Embryonic facial prominence (tissue), 1 donor: Measurements from ENCODE around the gene SUFU.

ENCODE experiments used
- DNase-seq: peaks from one replicate; pipeline ENCODE4 v3.0.0-alpha.2; 2016; ENCODE audit errors: extremely low spot score

SUFU gene

DNA sequence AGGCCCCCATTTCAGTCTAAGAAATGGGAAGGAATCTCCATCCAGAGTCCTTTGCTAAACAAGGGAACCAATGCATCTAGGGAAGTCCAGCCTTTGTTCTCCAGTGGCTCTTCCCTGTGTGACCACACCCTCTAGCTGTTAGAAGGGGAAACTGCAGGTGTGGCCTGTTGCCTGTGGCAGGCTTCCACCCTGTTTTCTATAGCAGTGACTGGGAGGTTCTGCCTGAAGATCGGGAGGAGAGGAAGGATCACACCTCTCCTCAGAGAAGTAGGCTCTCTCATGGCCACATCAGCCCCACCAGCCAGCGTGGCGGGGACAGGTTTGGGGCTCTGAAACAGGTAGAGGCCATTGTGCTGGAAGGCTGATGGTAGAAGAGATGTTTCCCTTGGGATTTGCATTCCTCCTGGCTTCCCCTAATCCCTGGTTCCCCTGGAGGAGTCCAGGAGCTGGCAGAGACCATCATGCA is 92.8 kb downstream of the SUFU start:
- DNase-seq = no peak

DNA sequence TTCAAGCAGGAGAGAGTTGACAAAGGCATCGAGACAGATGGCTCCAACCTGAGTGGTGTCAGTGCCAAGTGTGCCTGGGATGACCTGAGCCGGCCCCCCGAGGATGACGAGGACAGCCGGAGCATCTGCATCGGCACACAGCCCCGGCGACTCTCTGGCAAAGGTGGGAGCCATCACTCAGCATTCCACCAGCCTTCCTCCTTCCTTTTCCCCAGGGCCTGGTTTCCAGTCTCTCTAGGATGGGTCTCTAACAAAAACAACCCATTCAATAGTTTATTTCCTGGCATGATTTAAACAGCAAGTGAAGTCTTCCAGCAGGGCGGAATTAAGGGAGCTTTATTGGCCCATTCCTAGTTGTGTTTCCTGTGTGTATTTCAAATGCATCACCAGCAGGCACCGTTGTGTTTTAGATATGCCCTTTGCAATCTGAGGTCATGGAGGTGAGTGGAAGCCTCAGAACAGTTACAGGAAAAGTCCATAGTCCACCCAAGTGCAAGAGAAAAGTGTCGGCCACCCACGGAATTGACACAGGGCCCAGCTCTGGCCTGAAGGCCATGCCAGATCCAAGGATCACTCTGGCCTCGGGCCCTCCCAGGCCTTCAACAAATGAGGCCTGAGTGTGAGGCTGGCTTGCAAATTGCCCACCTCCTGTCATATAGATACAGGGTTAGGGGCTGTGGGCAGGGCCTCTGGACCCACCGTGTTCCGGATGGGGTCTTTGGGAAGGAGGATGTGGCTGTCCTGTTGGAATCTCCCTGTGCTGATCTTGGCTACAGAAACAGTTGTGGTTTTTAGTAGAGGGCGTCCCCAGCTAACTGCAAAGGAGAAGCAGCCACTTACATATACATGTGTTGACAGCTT is 93.6 kb downstream of the SUFU start:
- no peak for DNase-seq

DNA sequence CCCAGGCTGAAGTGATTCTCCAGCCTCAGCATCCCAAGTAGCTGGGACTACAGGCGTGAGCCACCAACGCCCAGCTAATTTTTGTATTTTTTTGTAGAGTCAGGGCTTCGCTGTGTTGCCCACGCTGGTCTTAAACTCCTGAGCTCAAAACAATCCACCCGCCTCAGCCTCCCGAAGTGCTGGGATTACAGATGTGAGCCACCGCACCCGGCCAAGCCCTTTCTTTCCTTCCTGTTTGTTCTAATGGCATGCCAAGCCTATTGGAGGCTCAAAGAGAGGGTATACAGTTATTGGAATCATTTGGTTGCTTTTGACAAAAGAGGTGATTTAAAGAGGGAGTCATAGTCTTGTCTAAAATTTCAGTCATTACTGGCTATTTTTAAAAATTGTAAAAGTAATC is 94.5 kb downstream of the SUFU start:
- no peak for DNase-seq

DNA sequence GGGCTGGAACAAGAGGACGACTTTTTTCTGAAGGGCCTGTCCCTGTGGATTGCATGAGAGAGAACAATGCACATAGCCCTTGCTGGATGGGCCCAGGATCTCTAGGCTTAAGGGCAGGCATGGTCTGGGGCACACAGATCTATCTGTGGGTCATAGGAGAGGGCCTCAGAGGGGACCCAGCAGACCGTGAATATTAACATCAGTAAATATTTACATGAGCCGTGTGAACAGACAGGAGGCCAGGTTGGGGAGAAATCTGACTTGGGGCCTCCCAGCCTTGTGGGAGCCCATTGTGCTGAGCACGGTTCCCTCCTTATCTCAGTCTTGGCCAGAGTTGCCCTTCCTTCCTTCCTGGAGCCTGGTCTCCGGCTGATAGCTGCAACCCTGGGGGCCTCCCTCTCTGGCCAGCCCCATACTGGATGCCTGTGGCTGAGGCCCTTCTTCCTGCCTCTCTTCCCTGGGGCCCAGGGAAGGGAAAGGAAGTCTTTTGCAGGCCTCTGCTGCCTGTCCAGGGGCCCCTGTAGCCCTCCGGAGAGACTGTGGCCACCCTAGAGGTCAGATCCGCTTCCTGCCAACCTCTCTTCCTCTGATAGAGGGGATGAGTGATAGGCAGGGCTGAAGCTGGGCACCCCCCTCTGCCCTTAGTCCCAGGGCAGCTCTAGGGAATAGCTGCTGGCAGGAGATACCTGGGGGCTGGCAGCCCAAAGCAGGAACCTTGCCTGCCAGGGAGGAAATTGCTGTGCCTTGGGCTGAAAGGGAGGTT is 96.0 kb downstream of the SUFU start:
- no peak for DNase-seq

- DNase-seq = no peak
These were observed 97.0 kb downstream of the SUFU start for GRCh38 chr10:102600816-102601215.

- DNase-seq = no peak
These were observed 97.9 kb downstream of the SUFU start for GRCh38 chr10:102601639-102602038.

DNA sequence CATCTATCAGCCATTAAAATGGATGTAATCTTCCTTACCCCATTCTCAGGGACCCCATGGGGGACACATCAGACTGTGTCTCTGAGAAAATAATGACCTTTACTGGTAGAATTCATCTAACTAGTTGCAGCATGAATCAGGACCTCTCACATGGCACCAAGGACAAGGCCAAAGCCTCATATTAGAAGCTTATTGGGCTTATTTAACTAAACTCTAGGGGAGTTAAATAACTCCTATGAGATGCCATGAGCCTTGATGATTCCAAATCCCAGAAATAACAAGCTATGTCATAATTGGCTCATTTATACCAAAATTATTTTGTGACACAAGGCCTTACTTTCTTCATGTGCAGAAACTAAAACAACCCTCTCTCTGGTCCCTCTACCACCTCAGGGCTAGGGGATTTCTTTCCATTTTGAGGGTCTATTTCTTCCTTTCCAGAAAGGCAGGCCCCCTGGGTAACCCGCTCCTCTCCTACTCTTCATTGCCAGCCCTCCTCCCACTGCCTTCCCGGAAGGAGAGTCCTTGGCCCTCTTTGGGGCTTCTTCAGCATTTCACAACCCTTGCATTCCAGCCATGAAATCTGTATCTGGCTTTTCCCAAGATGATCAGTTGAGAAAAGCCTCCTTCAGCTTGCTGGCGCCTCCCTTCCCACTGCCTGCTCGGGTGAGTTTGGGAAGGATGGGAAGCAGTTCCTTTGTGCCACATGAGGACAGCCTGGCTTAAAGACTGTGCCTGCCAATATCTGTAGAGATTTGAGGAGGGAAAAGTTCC is 98.7 kb downstream of the SUFU start:
- DNase-seq = no peak

GRCh38 chr10:102603946-102604345 is 100.2 kb downstream of the SUFU start:
- DNase-seq = no peak

DNA sequence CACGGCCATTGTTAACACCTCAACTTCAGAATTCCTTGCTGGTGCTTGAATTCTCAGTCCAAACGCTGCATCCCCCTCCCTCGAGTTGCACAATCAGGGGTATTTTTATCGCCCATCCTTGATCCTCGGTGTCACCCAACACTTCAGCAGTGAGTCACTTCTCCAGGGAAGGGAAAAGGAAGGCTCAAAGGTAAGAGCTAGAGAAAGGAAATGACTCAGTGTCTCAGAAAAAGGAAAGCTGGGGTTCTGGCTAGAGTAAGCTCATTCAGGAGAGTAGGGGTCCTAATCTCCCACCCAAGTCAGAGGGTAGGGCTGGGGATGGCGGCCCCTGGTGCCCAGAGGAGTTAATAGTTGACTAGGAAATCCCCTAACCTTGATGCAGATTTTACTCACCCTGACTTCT is 100.7 kb downstream of the SUFU start:
- no peak for DNase-seq

DNA sequence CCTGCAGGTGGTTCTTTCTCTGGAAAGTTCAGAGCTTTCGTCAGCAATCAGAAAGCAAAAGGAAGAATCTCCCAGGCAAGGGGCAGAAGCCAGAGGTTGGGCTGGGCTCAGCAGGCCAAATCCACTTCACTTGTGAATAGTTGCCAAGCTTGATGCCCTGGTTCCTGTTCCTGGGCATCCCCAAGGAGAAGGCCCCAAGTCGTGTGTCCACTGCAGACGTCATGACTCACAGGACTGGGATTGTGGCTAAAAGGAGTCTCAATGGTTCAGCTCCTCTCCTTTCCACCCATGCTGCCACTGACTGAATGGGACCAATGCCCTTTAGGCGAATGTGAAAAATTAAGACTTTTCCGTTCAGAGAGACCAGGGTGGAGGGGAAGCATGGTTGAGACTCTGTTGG is 101.9 kb downstream of the SUFU start:
- DNase-seq = no peak

GRCh38 chr10:102608487-102608886 is 104.7 kb downstream of the SUFU start:
- DNase-seq = no peak

DNA sequence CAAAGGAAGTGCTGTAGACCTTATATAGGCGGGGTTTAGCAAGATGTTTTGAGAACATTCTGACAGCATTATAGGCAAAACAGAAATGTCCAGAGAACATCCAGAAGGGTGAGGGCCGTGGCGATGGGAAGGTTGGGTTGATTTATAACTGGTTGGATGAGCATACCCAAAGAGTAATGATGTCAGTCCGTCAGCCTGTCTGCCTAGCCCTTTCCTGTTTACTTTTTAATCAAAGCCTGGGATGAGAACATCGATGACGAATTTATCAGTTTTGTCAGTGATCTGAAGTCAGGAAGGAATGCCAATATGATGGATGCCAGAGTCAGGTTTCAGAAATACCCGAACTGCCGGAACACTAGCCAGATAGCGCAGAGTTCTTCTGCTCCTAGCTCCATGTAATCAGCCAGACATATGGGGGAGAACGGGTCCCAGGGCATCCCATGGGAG is 106.7 kb downstream of the SUFU start:
- no peak for DNase-seq

GRCh38 chr10:102611514-102612087 is 107.8 kb downstream of the SUFU start:
- DNase-seq = no peak

- no peak for DNase-seq
These were observed 109.1 kb downstream of the SUFU start for GRCh38 chr10:102612964-102613275.

- no peak for DNase-seq
These were observed 109.5 kb downstream of the SUFU start for GRCh38 chr10:102613286-102613685.

GRCh38 chr10:102613785-102614184 is 110.0 kb downstream of the SUFU start:
- no peak for DNase-seq

DNA sequence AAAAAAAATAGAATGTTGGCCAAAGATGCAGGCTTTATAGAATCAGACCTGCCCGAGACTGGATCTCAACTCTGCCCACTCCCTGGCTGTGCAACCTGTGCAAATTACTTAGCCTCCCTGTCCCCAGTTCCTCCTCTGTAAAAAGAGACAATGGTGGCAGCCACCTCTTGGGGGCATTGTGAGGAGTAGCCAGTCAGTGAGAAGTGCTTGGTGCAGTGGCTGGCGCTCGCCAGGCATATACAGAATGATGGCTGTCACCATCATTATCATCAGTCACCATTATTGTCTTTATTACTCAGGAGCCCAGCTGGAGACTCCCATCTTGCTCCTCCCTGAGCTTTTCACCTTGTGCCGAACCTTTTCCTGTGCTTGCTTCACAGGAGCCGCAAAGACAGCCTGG is 111.1 kb downstream of the SUFU start:
- no peak for DNase-seq

DNA sequence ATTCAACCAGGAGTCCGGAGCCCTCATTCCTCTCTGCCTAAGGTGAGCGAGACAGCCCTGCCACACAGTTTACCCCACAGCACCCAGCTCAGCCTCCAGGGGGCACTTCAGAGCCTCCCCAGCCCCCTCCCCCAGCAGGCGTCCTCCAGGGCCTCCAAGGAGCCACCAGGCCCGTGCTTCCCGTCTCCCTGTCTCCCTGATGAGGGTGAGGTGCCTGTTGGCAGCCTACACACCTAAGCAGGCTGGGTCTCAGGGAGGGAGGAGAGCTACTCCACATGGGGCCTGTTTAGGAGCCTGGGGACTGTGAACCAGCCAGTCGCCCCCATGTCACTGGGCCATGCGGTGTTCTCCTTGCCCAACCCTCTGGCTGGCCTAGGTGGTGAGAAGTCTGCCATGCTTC is 111.6 kb downstream of the SUFU start:
- no peak for DNase-seq

- no peak for DNase-seq
These were observed 112.4 kb downstream of the SUFU start for GRCh38 chr10:102616066-102616770.

DNA sequence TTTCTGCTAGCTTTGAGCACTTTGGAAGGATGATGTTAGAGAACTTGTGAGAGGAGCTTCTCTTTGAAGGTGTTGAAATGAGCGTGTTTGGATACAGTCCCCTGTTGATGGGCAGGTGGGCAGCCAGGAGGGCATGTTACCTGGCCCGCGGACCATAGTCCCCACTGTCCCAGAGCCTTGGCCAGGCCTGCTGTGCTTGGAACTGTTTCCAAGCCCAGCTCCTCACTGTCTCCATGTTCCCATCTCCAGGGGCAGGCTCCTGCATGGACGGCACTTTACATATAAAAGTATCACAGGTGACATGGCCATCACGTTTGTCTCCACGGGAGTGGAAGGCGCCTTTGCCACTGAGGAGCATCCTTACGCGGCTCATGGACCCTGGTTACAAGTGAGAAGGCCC is 113.3 kb downstream of the SUFU start:
- DNase-seq = no peak

GRCh38 chr10:102617816-102618215 is 114.0 kb downstream of the SUFU start:
- DNase-seq = no peak
